ENCODE data around the gene TMC5. TPM values are rescaled to one million over a fixed set of nuclear protein-coding genes. Genes with fewer than 3 reads are reported as not detected.

TMC5 gene
- total RNA-seq, 4 donors from 2014 or later, result not detected

GRCh38 chr16:19378511-19378910 is 39.2 kb upstream of the TMC5 start:
- H3K27ac ChIP-seq, result no peak overlapping the region
- no peaks in the 10 kb centered on the region for H3K27me3 ChIP-seq
- H3K36me3 ChIP-seq, result no peaks in the 10 kb centered on the region
- DNase-seq (ENCODE audit: low spot score in 2 of 2), result no peak
- no peaks in the 10 kb centered on the region for H3K4me1 ChIP-seq
- no peak overlapping the region for H3K4me3 ChIP-seq
- 23 to 30% methylated on average over 3 of the region's 3 CpGs for WGBS, 2 donors
- no peak for TF ChIP-seq POLR2A (IDR thresholded peaks at IDR 0.05)
- no peak for TF ChIP-seq EP300 (IDR thresholded peaks at IDR 0.05)
- TF ChIP-seq CTCF (IDR thresholded peaks at IDR 0.05), result no peak
- H3K9me3 ChIP-seq, result no peaks in the 10 kb centered on the region

- Histone ChIP-seq H3K4me3 (no peak overlapping the region), H3K9me3 (no peaks in the 10 kb centered on the region), H3K27me3 (no peaks in the 10 kb centered on the region), H3K27ac (no peak overlapping the region), H3K36me3 (no peaks in the 10 kb centered on the region), H3K4me1 (no peaks in the 10 kb centered on the region)
- no peak for DNase-seq (ENCODE audit: low spot score in 2 of 2)
- WGBS, 2 donors, result 37 to 75% methylated on average over 2 of the region's 2 CpGs
- TF ChIP-seq CTCF (IDR thresholded peaks at IDR 0.05) (no peak), POLR2A (IDR thresholded peaks at IDR 0.05) (no peak), EP300 (IDR thresholded peaks at IDR 0.05) (no peak)
These were observed 37.8 kb upstream of the TMC5 start for GRCh38 chr16:19379838-19380237.

- Histone ChIP-seq H3K4me1 (no peaks in the 10 kb centered on the region), H3K4me3 (no peak overlapping the region), H3K27me3 (no peaks in the 10 kb centered on the region), H3K9me3 (no peaks in the 10 kb centered on the region), H3K27ac (no peak overlapping the region), H3K36me3 (no peaks in the 10 kb centered on the region)
- DNase-seq (ENCODE audit: low spot score in 2 of 2), result no peak
- 43 to 54% methylated on average over 3 of the region's 3 CpGs for WGBS, 2 donors
- no peak for TF ChIP-seq POLR2A (IDR thresholded peaks at IDR 0.05)
- no peak for TF ChIP-seq EP300 (IDR thresholded peaks at IDR 0.05)
- TF ChIP-seq CTCF (IDR thresholded peaks at IDR 0.05), result no peak
These were observed 37.4 kb upstream of the TMC5 start for GRCh38 chr16:19380328-19380727.

- TF ChIP-seq EP300 (IDR thresholded peaks at IDR 0.05) (no peak), CTCF (IDR thresholded peaks at IDR 0.05) (no peak), POLR2A (IDR thresholded peaks at IDR 0.05) (no peak)
- 53 to 67% methylated on average over 2 of the region's 2 CpGs for WGBS, 2 donors
- no peak overlapping the region for H3K4me3 ChIP-seq
- DNase-seq (ENCODE audit: low spot score in 2 of 2), result no peak
- H3K27me3 ChIP-seq, result no peaks in the 10 kb centered on the region
- peaks cover 0 to 4% (median 0%) of the 10 kb centered on the region in 4 donors for H3K9me3 ChIP-seq
- H3K36me3 ChIP-seq, result no peaks in the 10 kb centered on the region
- H3K27ac ChIP-seq, result no peak overlapping the region
- H3K4me1 ChIP-seq, result no peaks in the 10 kb centered on the region
These were observed 35.4 kb upstream of the TMC5 start for GRCh38 chr16:19382084-19382801.

- Histone ChIP-seq H3K27me3 (peaks cover 0 to 5% of the 10 kb centered on the region in 2 donors), H3K4me3 (no peak overlapping the region), H3K27ac (no peak overlapping the region), H3K36me3 (no peaks in the 10 kb centered on the region), H3K4me1 (no peaks in the 10 kb centered on the region), H3K9me3 (peaks cover 0 to 7% (median 0%) of the 10 kb centered on the region in 4 donors)
- no peak for DNase-seq (ENCODE audit: low spot score in 2 of 2)
- WGBS, 2 donors, result 48 to 65% methylated on average over 14 to 20 of the region's 20 CpGs
- TF ChIP-seq POLR2A (IDR thresholded peaks at IDR 0.05), result no peak
- no peak for TF ChIP-seq CTCF (IDR thresholded peaks at IDR 0.05)
- no peak for TF ChIP-seq EP300 (IDR thresholded peaks at IDR 0.05)
These were observed 34.5 kb upstream of the TMC5 start for GRCh38 chr16:19382887-19383816.

Measured in tibial nerve (tissue), 4 donors.